Mesenchymal stem cell (in vitro differentiated cells and primary cell): ENCODE results near the gene ATP8B2.
A peak's percentile ranks its signal among the peaks of the same experiment; 100 is the strongest.

Experiments
- DNase-seq: peaks from one replicate; pipeline ENCODE4 v3.0.0-alpha.2; 2013
- H2AFZ ChIP-seq: one replicate; pipeline ENCODE4 v1.6.1; 2013; ENCODE audit warnings: low read depth, mild to moderate bottlenecking, control low read depth, inconsistent platforms, low read length, moderate library complexity
- H2AK5ac ChIP-seq: 2 replicates; pipeline ENCODE4 v1.6.1; 2013; ENCODE audit warnings: low read length, moderate library complexity, mild to moderate bottlenecking, inconsistent platforms; ENCODE audit not compliant: severe bottlenecking
- H2BK120ac ChIP-seq: one replicate; pipeline ENCODE4 v1.6.1; 2013; ENCODE audit warnings: low read depth, mild to moderate bottlenecking, inconsistent platforms, low read length, moderate library complexity
- H2BK12ac ChIP-seq, 2 experiments: one replicate each; pipeline ENCODE4 v1.6.1; 2013; ENCODE audit warnings: inconsistent platforms in 2 of 2, low read length in 2 of 2, mild to moderate bottlenecking in 2 of 2, moderate library complexity in 2 of 2, control low read depth in 1 of 2
- H2BK15ac ChIP-seq: one replicate; pipeline ENCODE4 v1.6.1; 2013; ENCODE audit warnings: mild to moderate bottlenecking, low read depth, inconsistent platforms; ENCODE audit not compliant: poor library complexity, severe bottlenecking
- H2BK5ac ChIP-seq: 2 replicates; pipeline ENCODE4 v1.6.1; 2013; ENCODE audit warnings: low read depth, mild to moderate bottlenecking, low read length, control low read depth, inconsistent platforms; ENCODE audit not compliant: poor library complexity, severe bottlenecking
- H3K14ac ChIP-seq, 2 experiments: one replicate each; pipeline ENCODE4 v1.6.1; 2013; ENCODE audit warnings: inconsistent platforms in 2 of 2, low read length in 2 of 2, control low read depth in 1 of 2, mild to moderate bottlenecking in 1 of 2, moderate library complexity in 1 of 2
- H3K18ac ChIP-seq, 2 experiments: one replicate each; pipeline ENCODE4 v1.6.1; 2013; ENCODE audit warnings: inconsistent platforms in 2 of 2, low read length in 2 of 2, control low read depth in 1 of 2, low read depth in 1 of 2, mild to moderate bottlenecking in 1 of 2
- H3K23ac ChIP-seq, 2 experiments: one replicate each; pipeline ENCODE4 v1.6.1; 2013; ENCODE audit warnings: inconsistent platforms in 2 of 2, low read length in 2 of 2, mild to moderate bottlenecking in 2 of 2, moderate library complexity in 2 of 2, control low read depth in 1 of 2
- H3K27ac ChIP-seq: 2 replicates; pipeline ENCODE4 v1.5.1; 2013; ENCODE audit warnings: mild to moderate bottlenecking, moderate library complexity, low read length, control low read depth, inconsistent platforms; ENCODE audit not compliant: poor library complexity, severe bottlenecking
- H3K27me3 ChIP-seq, 2 experiments: 2 replicates each; pipeline versions ENCODE4 v1.6.1 to v1.7.0; 2013; ENCODE audit warnings: low read length in 2 of 2, mild to moderate bottlenecking in 2 of 2, moderate library complexity in 2 of 2, control low read depth in 1 of 2, inconsistent platforms in 1 of 2; ENCODE audit not compliant: control insufficient read depth in 1 of 2, insufficient read depth in 1 of 2
- H3K36me3 ChIP-seq, 2 experiments: 2 replicates each; pipeline versions ENCODE4 v1.6.1 to v1.7.0; 2013; ENCODE audit warnings: low read length in 2 of 2, control low read depth in 1 of 2, inconsistent platforms in 1 of 2, low read depth in 1 of 2, mild to moderate bottlenecking in 1 of 2; ENCODE audit not compliant: insufficient read depth in 2 of 2, control insufficient read depth in 1 of 2
- H3K4ac ChIP-seq, 2 experiments: one replicate each; pipeline ENCODE4 v1.6.1; 2013; ENCODE audit warnings: inconsistent platforms in 2 of 2, low read length in 2 of 2, mild to moderate bottlenecking in 2 of 2, moderate library complexity in 2 of 2, control low read depth in 1 of 2, low read depth in 1 of 2
- H3K4me1 ChIP-seq: 2 replicates; pipeline ENCODE4 v1.6.1; 2013; ENCODE audit warnings: low read depth, low read length, control low read depth; ENCODE audit not compliant: control insufficient read depth, insufficient read depth
- H3K4me2 ChIP-seq: 2 replicates; pipeline ENCODE4 v1.6.1; 2013; ENCODE audit warnings: low read length, mild to moderate bottlenecking, inconsistent platforms; ENCODE audit not compliant: poor library complexity, severe bottlenecking
- H3K4me3 ChIP-seq, 2 experiments: 2 replicates each; pipeline versions ENCODE4 v1.5.1 to v1.7.0; 2013; ENCODE audit warnings: low read length in 2 of 2, mild to moderate bottlenecking in 2 of 2, control low read depth in 1 of 2, low read depth in 1 of 2; ENCODE audit not compliant: insufficient read depth in 1 of 2
- H3K79me1 ChIP-seq: replicated peaks from 2 replicates; pipeline ENCODE4 v1.6.1; 2013; ENCODE audit warnings: mild to moderate bottlenecking, control low read depth, low read length, inconsistent platforms; ENCODE audit not compliant: poor library complexity, severe bottlenecking
- H3K9ac ChIP-seq: 2 replicates; pipeline ENCODE4 v1.7.0; 2013; ENCODE audit warnings: mild to moderate bottlenecking, low read length, moderate library complexity
- H3K9me3 ChIP-seq: 2 replicates; pipeline ENCODE4 v1.7.0; 2013; ENCODE audit warnings: mild to moderate bottlenecking, low read length; ENCODE audit not compliant: control insufficient read depth
- H4K8ac ChIP-seq: one replicate; pipeline ENCODE4 v1.6.1; 2013; ENCODE audit warnings: inconsistent platforms, mild to moderate bottlenecking, low read length, moderate library complexity
- H4K91ac ChIP-seq: one replicate; pipeline ENCODE4 v1.6.1; 2013; ENCODE audit warnings: mild to moderate bottlenecking, low read length, inconsistent platforms
- WGBS: methylation state at CpG from one replicate; pipeline ENCODE4 v1.1.7; 2013; ENCODE audit warnings: mixed read lengths; 5-methylcytosine and 5-hydroxymethylcytosine counted together

The ATP8B2 gene

DNA sequence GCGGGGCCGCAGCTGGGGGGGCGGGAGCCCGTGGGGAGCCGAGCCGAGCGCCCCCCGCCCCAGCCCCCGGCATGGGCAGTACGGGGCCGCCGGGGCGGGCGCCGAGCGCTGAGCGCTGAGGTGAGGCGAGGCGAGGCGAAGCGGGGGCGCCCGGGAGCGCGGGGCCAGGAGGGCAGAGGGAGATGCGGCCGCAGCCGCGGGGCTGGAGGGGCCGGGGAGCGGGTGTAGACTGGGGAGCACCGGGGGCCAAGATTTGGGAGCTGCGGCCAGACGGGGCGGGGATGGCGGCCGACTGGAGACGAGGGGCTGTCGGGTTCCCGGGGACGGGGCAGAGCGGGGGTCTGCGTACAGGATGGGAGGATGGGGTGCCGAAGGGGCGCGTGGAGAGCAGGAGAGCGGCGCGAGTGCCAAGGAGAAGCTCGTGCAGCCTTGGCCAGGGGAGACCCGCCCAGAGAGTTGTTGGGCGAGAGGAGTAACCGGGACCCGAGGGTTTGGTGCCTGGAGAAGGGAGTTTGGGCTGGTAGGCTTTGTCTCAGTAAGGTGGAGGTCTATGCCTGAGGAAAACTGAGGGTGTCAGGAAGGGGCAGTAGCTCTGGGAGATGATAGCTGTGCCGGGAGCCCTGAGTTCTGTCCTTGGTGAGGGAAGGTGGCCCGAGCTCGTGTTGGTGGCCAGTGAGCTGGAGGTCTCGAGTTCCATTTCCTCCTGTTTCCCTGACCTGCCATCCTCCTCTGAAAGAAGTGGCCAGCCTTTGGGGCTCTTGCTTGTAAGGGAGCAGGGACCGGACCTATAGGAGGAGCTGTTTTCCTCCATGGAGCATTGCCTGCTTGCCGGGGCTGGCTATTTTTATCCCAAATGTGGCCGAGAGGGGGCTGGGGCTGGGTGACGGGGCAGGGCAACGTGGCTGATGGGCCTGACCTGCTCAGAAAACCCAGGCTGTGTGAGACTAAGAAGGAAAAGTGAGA, 539 bp downstream of the ATP8B2 start:
- H3K4ac ChIP-seq, result peak overlapping the region; percentile 40 to 93
- H3K79me1 ChIP-seq, result peaks cover 15% of the 10 kb centered on the region
- peak overlapping the region; percentile 78 to 96 for H3K4me3 ChIP-seq
- H3K23ac ChIP-seq, result peak overlapping the region in 1 of 2 experiments; percentile 99
- H3K27ac ChIP-seq, result peak overlapping the region; percentile 56
- H3K4me1 ChIP-seq, result peaks cover 34% of the 10 kb centered on the region
- H4K91ac ChIP-seq, result peak overlapping the region; percentile 85
- H3K4me2 ChIP-seq, result peak overlapping the region; percentile 91
- H2BK5ac ChIP-seq, result no peak overlapping the region
- H3K9me3 ChIP-seq, result no peaks in the 10 kb centered on the region
- peak overlapping the region; percentile 100 for H3K9ac ChIP-seq
- peak overlapping the region; percentile 73 to 97 for H3K18ac ChIP-seq
- no peak overlapping the region for H2AK5ac ChIP-seq
- DNase-seq, result peak; percentile 96
- H2BK12ac ChIP-seq, result peak overlapping the region in 1 of 2 experiments; percentile 84
- peak overlapping the region in 1 of 2 experiments; percentile 97 for H3K14ac ChIP-seq
- 2% methylated on average over 59 of the region's 63 CpGs for WGBS
- peak overlapping the region; percentile 68 for H2BK120ac ChIP-seq
- peak overlapping the region; percentile 55 for H2AFZ ChIP-seq
- peaks cover 5 to 15% of the 10 kb centered on the region in 2 experiments for H3K36me3 ChIP-seq
- H2BK15ac ChIP-seq, result peak overlapping the region; percentile 82
- peak overlapping the region; percentile 68 for H4K8ac ChIP-seq
- H3K27me3 ChIP-seq, result peaks cover 16 to 21% of the 10 kb centered on the region in 2 experiments

DNA sequence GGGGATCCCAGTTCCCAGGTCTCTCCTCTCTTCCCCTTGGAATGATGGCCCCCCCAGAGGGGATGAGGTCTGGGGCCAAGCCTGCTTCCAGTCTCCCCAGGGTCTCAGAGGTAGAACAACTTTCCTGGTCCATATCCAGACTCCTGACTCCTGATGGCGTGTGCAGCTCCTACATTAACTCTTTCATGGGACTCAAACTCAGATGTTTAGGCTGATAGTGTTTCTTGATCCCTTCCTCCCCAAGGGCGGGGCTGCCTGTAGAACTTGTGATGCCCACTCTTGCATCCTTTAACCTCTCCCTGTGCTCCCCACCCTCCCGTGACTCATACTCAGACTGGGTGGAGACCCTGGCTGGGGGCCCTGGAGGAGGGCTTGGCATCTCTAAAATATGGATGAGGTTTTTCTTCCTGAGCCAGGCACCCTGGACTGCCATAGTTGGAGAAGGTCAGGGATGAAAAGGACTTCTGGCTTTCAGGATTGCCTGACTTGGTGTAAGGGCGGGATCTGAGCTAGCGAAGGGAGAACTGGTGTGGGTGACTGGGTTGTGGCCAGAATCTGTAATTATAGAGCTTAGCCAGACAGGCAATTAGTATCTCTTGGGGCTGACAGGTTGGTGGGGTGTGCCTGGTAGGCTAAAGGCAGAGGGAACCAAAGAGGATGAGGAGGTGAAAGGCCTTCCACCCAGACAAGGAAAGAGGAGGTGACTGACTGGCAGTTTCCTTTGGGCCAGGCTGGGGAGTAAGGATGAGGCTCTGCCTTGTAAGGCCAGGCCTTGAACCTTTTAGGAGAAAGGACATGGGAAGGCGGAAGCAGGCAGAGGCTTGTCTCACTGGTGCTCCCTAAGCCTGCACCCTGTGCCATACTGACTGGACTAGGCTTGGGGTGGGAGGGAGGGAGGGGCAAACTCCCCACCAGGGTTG, 1.5 kb downstream of the ATP8B2 start:
- Histone ChIP-seq H3K4me1 (peaks cover 34% of the 10 kb centered on the region), H3K4ac (peak overlapping the region; percentile 20 to 64), H3K14ac (peak overlapping the region in 1 of 2 experiments; percentile 44), H3K4me2 (peak overlapping the region; percentile 91), H3K18ac (peak overlapping the region; percentile 46 to 71), H4K91ac (peak overlapping the region; percentile 54), H3K27me3 (peaks cover 16 to 19% of the 10 kb centered on the region in 2 experiments), H2AFZ (no peak overlapping the region), H3K9ac (peak overlapping the region; percentile 100), H3K9me3 (no peaks in the 10 kb centered on the region), H3K36me3 (peaks cover 14 to 24% of the 10 kb centered on the region in 2 experiments), H3K27ac (peak overlapping the region; percentile 56), H2BK15ac (peak overlapping the region; percentile 82), H2BK5ac (no peak overlapping the region), H4K8ac (peak overlapping the region; percentile 68), H2BK12ac (peak overlapping the region; percentile 9 to 51), H2BK120ac (peak overlapping the region; percentile 19), H3K4me3 (peak overlapping the region; percentile 78 to 96), H2AK5ac (peak overlapping the region; percentile 5), H3K79me1 (peaks cover 15% of the 10 kb centered on the region), H3K23ac (peak overlapping the region in 1 of 2 experiments; percentile 66)
- DNase-seq, result no peak
- WGBS, result 61% methylated on average over 6 of the region's 6 CpGs

DNA sequence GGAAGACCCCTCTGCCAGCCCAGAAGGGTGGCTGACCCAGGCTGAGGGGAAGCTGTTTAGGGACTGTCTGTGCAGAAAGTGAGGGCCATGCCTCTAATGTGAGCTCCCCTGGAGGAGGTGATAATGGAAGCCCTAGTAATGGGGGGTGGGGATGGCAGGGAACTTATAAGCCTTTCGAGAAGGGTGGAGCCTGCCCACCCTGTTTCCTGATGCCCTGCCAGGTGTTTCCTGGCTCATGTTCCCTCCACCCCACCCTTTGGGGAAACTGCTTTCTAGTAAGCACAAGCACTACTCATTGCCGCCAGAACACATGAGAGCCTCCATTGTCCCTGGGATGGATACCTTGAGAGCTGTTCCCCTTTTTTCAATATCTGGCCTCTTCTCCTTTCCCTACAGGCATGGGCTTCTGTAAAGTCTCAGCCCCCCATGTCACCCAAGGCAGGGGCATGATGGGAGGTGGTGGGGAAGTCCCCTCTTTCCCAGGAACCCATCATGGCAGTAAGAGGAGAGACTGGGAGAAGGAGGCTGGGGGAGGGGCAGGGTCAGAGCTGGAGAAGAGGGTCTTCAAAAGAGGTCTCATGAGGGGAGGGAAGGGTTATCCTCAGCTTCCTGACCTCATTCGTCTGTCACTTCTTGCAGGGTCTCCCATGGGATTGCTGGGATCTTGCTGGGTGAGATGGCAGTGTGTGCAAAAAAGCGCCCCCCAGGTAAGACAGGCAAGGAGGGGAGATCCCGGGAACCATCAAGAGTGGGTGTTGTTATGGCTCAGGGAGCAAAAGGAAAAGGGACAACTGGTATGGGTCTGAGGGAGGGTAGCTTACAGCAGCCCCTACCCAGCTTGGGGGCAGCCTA, 2.4 kb downstream of the ATP8B2 start:
- no peak overlapping the region for H4K91ac ChIP-seq
- peak overlapping the region; percentile 22 for H4K8ac ChIP-seq
- H3K4me3 ChIP-seq, result peak overlapping the region; percentile 27 to 73
- no peak overlapping the region for H2AFZ ChIP-seq
- H3K27ac ChIP-seq, result no peak overlapping the region
- H2BK5ac ChIP-seq, result no peak overlapping the region
- no peak for DNase-seq
- H2BK12ac ChIP-seq, result no peak overlapping the region
- peak overlapping the region in 1 of 2 experiments; percentile 73 for H3K23ac ChIP-seq
- H3K14ac ChIP-seq, result no peak overlapping the region
- peak overlapping the region; percentile 85 for H3K4me2 ChIP-seq
- peak overlapping the region; percentile 100 for H3K9ac ChIP-seq
- WGBS, result 73% methylated on average over 5 of the region's 5 CpGs
- peak overlapping the region; percentile 24 for H2AK5ac ChIP-seq
- H3K4ac ChIP-seq, result peak overlapping the region in 1 of 2 experiments; percentile 38
- H3K9me3 ChIP-seq, result no peaks in the 10 kb centered on the region
- H2BK15ac ChIP-seq, result peak overlapping the region; percentile 26
- peaks cover 13% of the 10 kb centered on the region in 2 experiments for H3K27me3 ChIP-seq
- H3K4me1 ChIP-seq, result peaks cover 34% of the 10 kb centered on the region
- peak overlapping the region in 1 of 2 experiments; percentile 76 for H3K18ac ChIP-seq
- peaks cover 15% of the 10 kb centered on the region for H3K79me1 ChIP-seq
- peaks cover 21 to 33% of the 10 kb centered on the region in 2 experiments for H3K36me3 ChIP-seq
- H2BK120ac ChIP-seq, result peak overlapping the region; percentile 19
